Liver (tissue), 9 donors: Measurements from ENCODE around the gene ALDH3A1. TPM values are rescaled to one million over a fixed set of nuclear protein-coding genes. Genes with fewer than 3 reads are reported as not detected.

Experiments used
- DNase-seq: peaks from one replicate; pipeline ENCODE4 v3.0.0-alpha.2; 2017; ENCODE audit warnings: low spot score
- H3K27ac ChIP-seq, 2 donors: one replicate each; pipeline ENCODE4 v1.7.0; 2013; ENCODE audit warnings: inconsistent platforms in 2 of 2, low read length in 2 of 2, control low read depth in 1 of 2, low read depth in 1 of 2, mild to moderate bottlenecking in 1 of 2
- H3K27me3 ChIP-seq, 4 donors: one replicate each; pipeline versions ENCODE4 v1.6.1 to v1.7.0; 2013; ENCODE audit warnings: low read length in 3 of 4, inconsistent platforms in 1 of 4, mild to moderate bottlenecking in 1 of 4, moderate library complexity in 1 of 4; ENCODE audit not compliant: control insufficient read depth in 4 of 4, insufficient read depth in 4 of 4
- H3K36me3 ChIP-seq, 4 donors: one replicate each; pipeline versions ENCODE4 v1.6.1 to v1.7.0; 2013; ENCODE audit warnings: low read length in 3 of 4, mild to moderate bottlenecking in 3 of 4, low read depth in 1 of 4, moderate library complexity in 1 of 4; ENCODE audit not compliant: control insufficient read depth in 4 of 4, insufficient read depth in 3 of 4
- H3K4me1 ChIP-seq, 4 donors: one replicate each; pipeline versions ENCODE4 v1.6.1 to v1.7.0; 2013; ENCODE audit warnings: low read length in 3 of 4, mild to moderate bottlenecking in 3 of 4, moderate library complexity in 1 of 4; ENCODE audit not compliant: control insufficient read depth in 4 of 4, insufficient read depth in 4 of 4
- H3K4me3 ChIP-seq, 3 donors: one replicate each; pipeline versions ENCODE4 v1.6.1 to v1.7.0; 2013; ENCODE audit warnings: low read length in 3 of 3, control low read depth in 1 of 3, low read depth in 1 of 3, mild to moderate bottlenecking in 1 of 3
- H3K9ac ChIP-seq, 2 donors: one replicate each; pipeline ENCODE4 v1.7.0; 2013; ENCODE audit warnings: low read length in 2 of 2, mild to moderate bottlenecking in 2 of 2, moderate library complexity in 2 of 2, control low read depth in 1 of 2, low read depth in 1 of 2
- H3K9me3 ChIP-seq, 4 donors: one replicate each; pipeline versions ENCODE4 v1.6.1 to v1.7.0; 2013; ENCODE audit warnings: low read length in 3 of 4; ENCODE audit not compliant: control insufficient read depth in 4 of 4
- EGR1 ChIP-seq, 2 donors: IDR thresholded peaks; 2 replicates each; pipeline ENCODE4 v1.6.1; 2016 to 2018; ENCODE audit warnings: antibody characterized with exemption in 2 of 2, low read depth in 2 of 2
- FOXA1 ChIP-seq: IDR thresholded peaks from 2 replicates; pipeline ENCODE4 v1.6.1; 2016; ENCODE audit warnings: antibody characterized with exemption
- FOXA2 ChIP-seq: IDR thresholded peaks from 2 replicates; pipeline ENCODE4 v1.6.1; 2016; ENCODE audit warnings: antibody characterized with exemption
- GABPA ChIP-seq, 2 donors: IDR thresholded peaks in 1 of 2; conservative IDR thresholded peaks in 1 of 2; 2 replicates each; pipeline ENCODE4 v1.6.1; 2016; ENCODE audit warnings: antibody characterized with exemption in 2 of 2, mild to moderate bottlenecking in 1 of 2, moderate library complexity in 1 of 2
- HNF4A ChIP-seq, 2 donors: conservative IDR thresholded peaks; 2 replicates each; pipeline ENCODE4 v1.6.1; 2016; ENCODE audit warnings: antibody characterized with exemption in 2 of 2, mild to moderate bottlenecking in 2 of 2
- HNF4G ChIP-seq: IDR thresholded peaks from 2 replicates; pipeline ENCODE4 v1.6.1; 2016; ENCODE audit warnings: antibody characterized with exemption
- NR2F2 ChIP-seq: IDR thresholded peaks from 2 replicates; pipeline ENCODE4 v1.6.1; 2016; ENCODE audit warnings: antibody characterized with exemption
- RAD21 ChIP-seq, 2 donors: IDR thresholded peaks; 2 replicates each; pipeline ENCODE4 v1.6.1; 2016; ENCODE audit warnings: antibody characterized with exemption in 2 of 2, mild to moderate bottlenecking in 2 of 2
- RXRA ChIP-seq, 2 donors: IDR thresholded peaks; 2 replicates each; pipeline ENCODE4 v1.6.1; 2017 to 2018; ENCODE audit warnings: antibody characterized with exemption in 2 of 2, mild to moderate bottlenecking in 1 of 2
- SP1 ChIP-seq: IDR thresholded peaks from 2 replicates; pipeline ENCODE4 v1.6.1; 2018; ENCODE audit warnings: antibody characterized with exemption, mild to moderate bottlenecking
- TAF1 ChIP-seq: conservative IDR thresholded peaks from 2 replicates; pipeline ENCODE4 v1.6.1; 2016; ENCODE audit warnings: antibody characterized with exemption, mild to moderate bottlenecking
- whole genome bisulfite sequencing: extraction: QIAGEN DNeasy Blood & Tissue Kit; methylation state at CpG from one replicate; pipeline ENCODE4 v1.1.7; 2013; 5-methylcytosine and 5-hydroxymethylcytosine counted together
- polyA plus RNA-seq, 2 donors: library from polyadenylated mRNA; stranded (reverse) in 1 of 2; unstranded in 1 of 2; fragments of 200-250 nt in 1 of 2; fragments of >200 nt in 1 of 2; fragmentation: Nextera tagmentation in 1 of 2; extraction: Ambion mirVana in 1 of 2; gene quantifications; one replicate each; pipeline versions ENCODE4 v1.2.1 to v1.2.3, GENCODE V29; 2013 to 2015
- total RNA-seq, 2 donors: library from RNA; depleted of rRNA; stranded (reverse); fragments of >200 nt; gene quantifications; one replicate each; pipeline ENCODE4 v1.2.3, GENCODE V29; 2014
- TF ChIP-seq, protein P1 (sequence below): fragments of 150-350 bp; IDR thresholded peaks from 2 replicates; pipeline ENCODE4 v1.5.1; 2017; ENCODE audit warnings: improper control_type of control experiment, low read depth, low read length; ENCODE audit not compliant: missing input control
- TF ChIP-seq, protein P2 (sequence below): IDR thresholded peaks from 2 replicates; pipeline ENCODE4 v1.6.1; 2016; ENCODE audit warnings: antibody characterized with exemption
- TF ChIP-seq, protein P3 (sequence below): IDR thresholded peaks from 2 replicates; pipeline ENCODE4 v1.6.1; 2016; ENCODE audit warnings: antibody characterized with exemption
- TF ChIP-seq, protein P4 (sequence below): IDR thresholded peaks from 2 replicates; pipeline ENCODE4 v1.6.1; 2016; ENCODE audit warnings: antibody characterized with exemption, mild to moderate bottlenecking
- TF ChIP-seq, protein P5 (sequence below): IDR thresholded peaks from 2 replicates; pipeline ENCODE4 v1.6.1; 2016; ENCODE audit warnings: antibody characterized with exemption
- donor health status: healthy.
- donor health status: healthy.
- donor health status: healthy.
- donor health status: healthy.
- donor health status: healthy.

Gene ALDH3A1
- total and polyA plus RNA-seq, 4 donors: 0.09 to 3.2 (median 0.22) TPM

DNA sequence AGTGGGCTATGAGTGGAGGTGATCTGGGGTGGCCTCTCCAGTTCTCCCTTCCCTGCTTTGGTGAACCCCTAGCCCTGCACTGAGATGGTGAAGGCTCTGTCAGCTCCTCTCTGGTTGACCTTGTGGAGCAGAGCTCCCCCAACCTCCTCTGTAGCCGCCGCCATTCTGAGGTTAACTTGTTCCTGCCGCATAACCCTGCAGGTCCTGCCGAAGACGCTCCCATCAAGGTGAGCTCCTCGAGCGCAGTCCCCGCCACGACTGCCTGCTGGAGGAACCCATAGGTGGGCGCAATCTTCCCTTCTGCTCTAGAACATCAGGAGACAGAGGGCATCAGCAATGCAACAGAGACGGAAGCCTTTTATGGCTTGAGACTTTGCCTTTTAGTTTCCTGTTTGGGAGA, 16.5 kb downstream of the ALDH3A1 start:
- 95% methylated on average over 11 of the region's 11 CpGs for WGBS
- no peak overlapping the region for H3K27ac ChIP-seq
- H3K9ac ChIP-seq: no peak overlapping the region
- DNase-seq: no peak
- H3K36me3 ChIP-seq: no peaks in the 10 kb centered on the region
- H3K27me3 ChIP-seq: no peaks in the 10 kb centered on the region
- H3K9me3 ChIP-seq: no peaks in the 10 kb centered on the region
- H3K4me3 ChIP-seq: no peak overlapping the region
- TF ChIP-seq GABPA (IDR thresholded peaks at IDR 0.05 in 1 of 2, conservative IDR thresholded peaks at IDR 0.05 in 1 of 2) (no peak), FOXA1 (no peak), NR2F2 (no peak), RAD21 (IDR thresholded peaks at IDR 0.05) (no peak), TAF1 (no peak), FOXA2 (no peak), RXRA (IDR thresholded peaks at IDR 0.05) (no peak), SP1 (no peak), EGR1 (IDR thresholded peaks at IDR 0.05; ENCODE audit: low read depth in 2 of 2) (no peak), HNF4G (no peak)
- TF ChIP-seq, protein P1, sequence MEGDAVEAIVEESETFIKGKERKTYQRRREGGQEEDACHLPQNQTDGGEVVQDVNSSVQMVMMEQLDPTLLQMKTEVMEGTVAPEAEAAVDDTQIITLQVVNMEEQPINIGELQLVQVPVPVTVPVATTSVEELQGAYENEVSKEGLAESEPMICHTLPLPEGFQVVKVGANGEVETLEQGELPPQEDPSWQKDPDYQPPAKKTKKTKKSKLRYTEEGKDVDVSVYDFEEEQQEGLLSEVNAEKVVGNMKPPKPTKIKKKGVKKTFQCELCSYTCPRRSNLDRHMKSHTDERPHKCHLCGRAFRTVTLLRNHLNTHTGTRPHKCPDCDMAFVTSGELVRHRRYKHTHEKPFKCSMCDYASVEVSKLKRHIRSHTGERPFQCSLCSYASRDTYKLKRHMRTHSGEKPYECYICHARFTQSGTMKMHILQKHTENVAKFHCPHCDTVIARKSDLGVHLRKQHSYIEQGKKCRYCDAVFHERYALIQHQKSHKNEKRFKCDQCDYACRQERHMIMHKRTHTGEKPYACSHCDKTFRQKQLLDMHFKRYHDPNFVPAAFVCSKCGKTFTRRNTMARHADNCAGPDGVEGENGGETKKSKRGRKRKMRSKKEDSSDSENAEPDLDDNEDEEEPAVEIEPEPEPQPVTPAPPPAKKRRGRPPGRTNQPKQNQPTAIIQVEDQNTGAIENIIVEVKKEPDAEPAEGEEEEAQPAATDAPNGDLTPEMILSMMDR: no peak
- TF ChIP-seq, protein P2, sequence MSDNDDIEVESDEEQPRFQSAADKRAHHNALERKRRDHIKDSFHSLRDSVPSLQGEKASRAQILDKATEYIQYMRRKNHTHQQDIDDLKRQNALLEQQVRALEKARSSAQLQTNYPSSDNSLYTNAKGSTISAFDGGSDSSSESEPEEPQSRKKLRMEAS: no peak
- TF ChIP-seq, protein P3, sequence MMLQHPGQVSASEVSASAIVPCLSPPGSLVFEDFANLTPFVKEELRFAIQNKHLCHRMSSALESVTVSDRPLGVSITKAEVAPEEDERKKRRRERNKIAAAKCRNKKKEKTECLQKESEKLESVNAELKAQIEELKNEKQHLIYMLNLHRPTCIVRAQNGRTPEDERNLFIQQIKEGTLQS: no peak
- TF ChIP-seq, protein P4, sequence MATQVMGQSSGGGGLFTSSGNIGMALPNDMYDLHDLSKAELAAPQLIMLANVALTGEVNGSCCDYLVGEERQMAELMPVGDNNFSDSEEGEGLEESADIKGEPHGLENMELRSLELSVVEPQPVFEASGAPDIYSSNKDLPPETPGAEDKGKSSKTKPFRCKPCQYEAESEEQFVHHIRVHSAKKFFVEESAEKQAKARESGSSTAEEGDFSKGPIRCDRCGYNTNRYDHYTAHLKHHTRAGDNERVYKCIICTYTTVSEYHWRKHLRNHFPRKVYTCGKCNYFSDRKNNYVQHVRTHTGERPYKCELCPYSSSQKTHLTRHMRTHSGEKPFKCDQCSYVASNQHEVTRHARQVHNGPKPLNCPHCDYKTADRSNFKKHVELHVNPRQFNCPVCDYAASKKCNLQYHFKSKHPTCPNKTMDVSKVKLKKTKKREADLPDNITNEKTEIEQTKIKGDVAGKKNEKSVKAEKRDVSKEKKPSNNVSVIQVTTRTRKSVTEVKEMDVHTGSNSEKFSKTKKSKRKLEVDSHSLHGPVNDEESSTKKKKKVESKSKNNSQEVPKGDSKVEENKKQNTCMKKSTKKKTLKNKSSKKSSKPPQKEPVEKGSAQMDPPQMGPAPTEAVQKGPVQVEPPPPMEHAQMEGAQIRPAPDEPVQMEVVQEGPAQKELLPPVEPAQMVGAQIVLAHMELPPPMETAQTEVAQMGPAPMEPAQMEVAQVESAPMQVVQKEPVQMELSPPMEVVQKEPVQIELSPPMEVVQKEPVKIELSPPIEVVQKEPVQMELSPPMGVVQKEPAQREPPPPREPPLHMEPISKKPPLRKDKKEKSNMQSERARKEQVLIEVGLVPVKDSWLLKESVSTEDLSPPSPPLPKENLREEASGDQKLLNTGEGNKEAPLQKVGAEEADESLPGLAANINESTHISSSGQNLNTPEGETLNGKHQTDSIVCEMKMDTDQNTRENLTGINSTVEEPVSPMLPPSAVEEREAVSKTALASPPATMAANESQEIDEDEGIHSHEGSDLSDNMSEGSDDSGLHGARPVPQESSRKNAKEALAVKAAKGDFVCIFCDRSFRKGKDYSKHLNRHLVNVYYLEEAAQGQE: no peak
- H3K4me1 ChIP-seq: peaks cover 5 to 11% (median 8%) of the 10 kb centered on the region in 4 donors

DNA sequence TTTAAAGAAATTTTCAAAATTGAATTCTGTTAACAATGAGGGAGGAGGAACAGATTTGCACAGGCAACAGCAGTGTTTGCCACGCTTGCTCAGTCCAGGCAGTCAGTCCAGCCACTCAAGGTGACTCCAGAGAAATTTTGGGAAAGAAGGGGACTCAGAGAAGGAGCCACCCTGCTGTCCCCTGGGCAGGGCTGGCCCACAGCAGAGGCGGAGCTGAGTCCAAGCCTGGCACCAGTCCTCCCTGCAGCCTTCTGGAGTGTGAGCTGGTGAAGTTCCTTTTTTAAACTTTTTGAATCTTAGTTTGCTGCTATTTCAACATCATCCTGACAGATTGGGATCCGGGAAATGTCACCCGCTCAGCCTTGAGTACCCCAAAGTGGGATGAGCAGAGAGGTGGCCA, 17.3 kb downstream of the ALDH3A1 start:
- 89% methylated on average over 4 of the region's 4 CpGs for WGBS
- H3K9me3 ChIP-seq: no peaks in the 10 kb centered on the region
- no peaks in the 10 kb centered on the region for H3K27me3 ChIP-seq
- DNase-seq: no peak
- peaks cover 5 to 11% (median 8%) of the 10 kb centered on the region in 4 donors for H3K4me1 ChIP-seq
- TF ChIP-seq, protein P1: no peak
- TF ChIP-seq, protein P5, sequence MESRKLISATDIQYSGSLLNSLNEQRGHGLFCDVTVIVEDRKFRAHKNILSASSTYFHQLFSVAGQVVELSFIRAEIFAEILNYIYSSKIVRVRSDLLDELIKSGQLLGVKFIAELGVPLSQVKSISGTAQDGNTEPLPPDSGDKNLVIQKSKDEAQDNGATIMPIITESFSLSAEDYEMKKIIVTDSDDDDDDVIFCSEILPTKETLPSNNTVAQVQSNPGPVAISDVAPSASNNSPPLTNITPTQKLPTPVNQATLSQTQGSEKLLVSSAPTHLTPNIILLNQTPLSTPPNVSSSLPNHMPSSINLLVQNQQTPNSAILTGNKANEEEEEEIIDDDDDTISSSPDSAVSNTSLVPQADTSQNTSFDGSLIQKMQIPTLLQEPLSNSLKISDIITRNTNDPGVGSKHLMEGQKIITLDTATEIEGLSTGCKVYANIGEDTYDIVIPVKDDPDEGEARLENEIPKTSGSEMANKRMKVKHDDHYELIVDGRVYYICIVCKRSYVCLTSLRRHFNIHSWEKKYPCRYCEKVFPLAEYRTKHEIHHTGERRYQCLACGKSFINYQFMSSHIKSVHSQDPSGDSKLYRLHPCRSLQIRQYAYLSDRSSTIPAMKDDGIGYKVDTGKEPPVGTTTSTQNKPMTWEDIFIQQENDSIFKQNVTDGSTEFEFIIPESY: no peak
- TF ChIP-seq TAF1 (no peak), FOXA2 (no peak), HNF4A (conservative IDR thresholded peaks at IDR 0.05) (no peak), HNF4G (no peak), NR2F2 (no peak)
- no peak overlapping the region for H3K4me3 ChIP-seq
- no peak overlapping the region for H3K9ac ChIP-seq
- no peak overlapping the region for H3K27ac ChIP-seq
- no peaks in the 10 kb centered on the region for H3K36me3 ChIP-seq
